Osteocyte (in vitro differentiated cells): ENCODE data around the gene MYL5. TPM values are rescaled to one million over a fixed set of nuclear protein-coding genes. Genes with fewer than 3 reads are reported as not detected.

Experiments used
- DNase-seq: peaks from one replicate; pipeline ENCODE4 v3.0.0; 2021; ENCODE audit warnings: mixed read lengths; ENCODE audit not compliant: unreplicated experiment; ENCODE audit errors: extremely low spot score
- H3K27ac Mint-ChIP-seq: one replicate; pipeline ENCODE4 v1.8.0; 2021; ENCODE audit warnings: mild to moderate bottlenecking, mixed read lengths; ENCODE audit not compliant: unreplicated experiment
- H3K27me3 Mint-ChIP-seq: one replicate; pipeline ENCODE4 v1.8.0; 2021; ENCODE audit warnings: mixed read lengths; ENCODE audit not compliant: unreplicated experiment
- H3K36me3 Mint-ChIP-seq: one replicate; pipeline ENCODE4 v1.8.0; 2021; ENCODE audit warnings: mixed read lengths; ENCODE audit not compliant: unreplicated experiment
- H3K4me1 Mint-ChIP-seq: one replicate; pipeline ENCODE4 v1.8.0; 2021; ENCODE audit warnings: mixed read lengths; ENCODE audit not compliant: unreplicated experiment
- H3K4me3 Mint-ChIP-seq: one replicate; pipeline ENCODE4 v1.8.0; 2021; ENCODE audit warnings: mild to moderate bottlenecking, moderate library complexity, mixed read lengths; ENCODE audit not compliant: unreplicated experiment
- H3K9me3 Mint-ChIP-seq: one replicate; pipeline ENCODE4 v1.8.0; 2021; ENCODE audit warnings: mixed read lengths; ENCODE audit not compliant: unreplicated experiment
- total RNA-seq: library from RNA; stranded (reverse); gene quantifications from 2 replicates; pipeline ENCODE4 v1.2.1, GENCODE V29; 2021
- TF ChIP-seq, protein P1 (sequence below): fragments of 200-600 bp; sonication (generic); IDR thresholded peaks from 2 replicates; pipeline ENCODE4 v1.5.0; 2021; ENCODE audit warnings: antibody characterized with exemption, mild to moderate bottlenecking, moderate library complexity

Gene MYL5
- total RNA-seq, 1 donor from 2014 or later, result 32.2 TPM

DNA sequence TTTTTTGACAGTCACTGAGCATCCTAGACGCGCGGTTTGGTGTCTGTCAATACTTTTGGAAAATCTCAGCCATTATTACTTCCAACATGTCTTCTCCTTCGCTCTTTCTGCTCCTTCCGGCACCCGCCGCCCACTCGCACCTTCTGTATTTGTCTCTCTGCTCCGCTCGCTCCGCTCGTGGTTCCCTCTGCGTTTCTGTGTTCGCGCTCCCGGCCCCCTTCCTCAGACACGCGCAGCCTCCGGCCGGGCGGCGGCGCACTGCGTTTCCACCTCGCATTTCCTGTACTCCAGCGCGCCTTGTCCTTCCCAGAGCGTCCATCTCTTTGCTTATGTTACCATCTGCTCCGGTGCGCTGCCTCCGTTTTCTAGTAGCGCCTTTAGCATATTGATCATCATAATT is 27.9 kb upstream of the MYL5 start:
- H3K27me3 Mint-ChIP-seq, result no peaks in the 10 kb centered on the region
- no peak overlapping the region for H3K4me3 Mint-ChIP-seq
- H3K36me3 Mint-ChIP-seq, result no peaks in the 10 kb centered on the region
- peaks cover 9% of the 10 kb centered on the region for H3K9me3 Mint-ChIP-seq
- no peak overlapping the region for H3K27ac Mint-ChIP-seq
- TF ChIP-seq, protein P1, sequence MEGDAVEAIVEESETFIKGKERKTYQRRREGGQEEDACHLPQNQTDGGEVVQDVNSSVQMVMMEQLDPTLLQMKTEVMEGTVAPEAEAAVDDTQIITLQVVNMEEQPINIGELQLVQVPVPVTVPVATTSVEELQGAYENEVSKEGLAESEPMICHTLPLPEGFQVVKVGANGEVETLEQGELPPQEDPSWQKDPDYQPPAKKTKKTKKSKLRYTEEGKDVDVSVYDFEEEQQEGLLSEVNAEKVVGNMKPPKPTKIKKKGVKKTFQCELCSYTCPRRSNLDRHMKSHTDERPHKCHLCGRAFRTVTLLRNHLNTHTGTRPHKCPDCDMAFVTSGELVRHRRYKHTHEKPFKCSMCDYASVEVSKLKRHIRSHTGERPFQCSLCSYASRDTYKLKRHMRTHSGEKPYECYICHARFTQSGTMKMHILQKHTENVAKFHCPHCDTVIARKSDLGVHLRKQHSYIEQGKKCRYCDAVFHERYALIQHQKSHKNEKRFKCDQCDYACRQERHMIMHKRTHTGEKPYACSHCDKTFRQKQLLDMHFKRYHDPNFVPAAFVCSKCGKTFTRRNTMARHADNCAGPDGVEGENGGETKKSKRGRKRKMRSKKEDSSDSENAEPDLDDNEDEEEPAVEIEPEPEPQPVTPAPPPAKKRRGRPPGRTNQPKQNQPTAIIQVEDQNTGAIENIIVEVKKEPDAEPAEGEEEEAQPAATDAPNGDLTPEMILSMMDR, result no peak
- no peak for DNase-seq
- no peaks in the 10 kb centered on the region for H3K4me1 Mint-ChIP-seq

DNA sequence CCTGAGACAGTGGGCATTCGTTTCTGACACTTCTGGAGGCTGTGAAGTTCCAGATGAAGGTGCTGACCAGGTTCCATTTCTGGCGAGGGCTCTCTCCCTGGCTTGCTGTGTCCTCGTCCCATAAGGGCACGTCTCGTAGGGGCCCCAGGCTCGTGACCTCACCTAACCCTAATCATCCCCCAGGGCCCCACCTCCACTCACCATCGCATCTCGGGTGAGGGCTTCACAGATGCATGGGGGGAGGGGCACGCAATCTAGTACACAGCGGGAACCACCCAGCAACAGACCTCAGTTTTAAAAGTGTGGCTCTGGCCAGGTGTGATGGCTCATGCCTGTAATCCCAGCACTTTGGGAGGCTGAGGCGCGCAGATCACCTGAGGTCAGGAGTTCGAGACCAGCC is 26.9 kb upstream of the MYL5 start:
- no peak for DNase-seq
- TF ChIP-seq, protein P1, result no peak
- H3K27me3 Mint-ChIP-seq, result no peaks in the 10 kb centered on the region
- H3K4me1 Mint-ChIP-seq, result no peaks in the 10 kb centered on the region
- no peak overlapping the region for H3K27ac Mint-ChIP-seq
- H3K9me3 Mint-ChIP-seq, result peaks cover 9% of the 10 kb centered on the region
- H3K36me3 Mint-ChIP-seq, result no peaks in the 10 kb centered on the region
- H3K4me3 Mint-ChIP-seq, result no peak overlapping the region

DNA sequence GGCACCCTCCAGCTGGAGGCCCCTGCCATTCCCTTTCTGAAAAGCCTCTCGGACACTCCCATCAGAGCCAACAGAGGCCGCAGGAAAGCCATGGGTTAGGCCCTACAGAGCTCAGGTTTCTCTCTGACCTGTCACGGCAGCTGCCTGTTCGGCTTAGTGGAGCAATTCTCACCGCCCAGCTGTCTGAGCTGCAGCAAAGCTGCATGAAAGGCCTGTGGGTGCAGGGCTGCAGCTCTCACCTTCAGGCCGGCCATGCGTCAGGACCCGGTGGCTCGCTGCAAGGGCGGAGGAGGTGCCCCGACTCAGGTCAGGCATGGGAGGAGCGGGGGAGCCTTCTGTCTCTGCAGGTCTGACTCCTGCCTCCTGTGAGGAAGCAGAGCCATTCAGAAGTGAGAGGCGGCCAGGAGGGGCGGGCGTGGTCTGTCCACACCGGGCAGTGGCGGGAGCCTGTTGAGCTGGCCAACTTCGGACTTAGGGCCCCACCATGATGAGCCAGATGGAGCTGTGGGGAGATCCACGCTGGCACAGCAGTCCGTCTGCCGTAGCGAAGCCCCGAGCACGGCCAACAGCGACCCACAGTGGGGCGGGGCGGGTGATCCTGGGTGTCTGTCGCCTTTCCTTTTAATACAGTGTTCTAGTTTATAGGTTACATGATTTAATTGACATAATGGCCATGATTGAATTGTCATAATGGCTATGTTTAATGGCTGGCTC is 25.6 kb upstream of the MYL5 start:
- Mint-ChIP-seq H3K27ac (no peak overlapping the region), H3K9me3 (peaks cover 4% of the 10 kb centered on the region), H3K27me3 (no peaks in the 10 kb centered on the region), H3K4me3 (no peak overlapping the region), H3K36me3 (no peaks in the 10 kb centered on the region), H3K4me1 (no peaks in the 10 kb centered on the region)
- no peak for DNase-seq
- TF ChIP-seq, protein P1, result no peak

DNA sequence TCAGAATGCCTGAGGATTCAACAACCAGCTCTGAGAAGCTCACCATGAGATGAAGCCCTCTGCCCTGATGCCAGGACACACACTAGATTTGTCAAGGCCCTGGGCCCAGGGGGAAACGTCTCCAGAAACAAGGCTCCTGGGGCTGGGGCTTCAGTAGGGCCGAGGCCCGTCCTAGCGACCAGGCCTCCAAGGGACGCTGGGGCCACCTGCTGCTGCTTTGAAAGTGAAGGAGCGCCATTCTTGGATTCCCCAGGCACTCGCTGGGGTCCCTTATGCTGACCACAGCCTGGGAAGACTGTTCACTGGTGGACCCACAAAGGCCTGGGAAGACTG is 25.1 kb upstream of the MYL5 start:
- H3K4me3 Mint-ChIP-seq, result no peak overlapping the region
- H3K27ac Mint-ChIP-seq, result no peak overlapping the region
- no peak for DNase-seq
- peaks cover 4% of the 10 kb centered on the region for H3K9me3 Mint-ChIP-seq
- no peaks in the 10 kb centered on the region for H3K36me3 Mint-ChIP-seq
- no peaks in the 10 kb centered on the region for H3K4me1 Mint-ChIP-seq
- H3K27me3 Mint-ChIP-seq, result no peaks in the 10 kb centered on the region
- TF ChIP-seq, protein P1, result no peak

DNA sequence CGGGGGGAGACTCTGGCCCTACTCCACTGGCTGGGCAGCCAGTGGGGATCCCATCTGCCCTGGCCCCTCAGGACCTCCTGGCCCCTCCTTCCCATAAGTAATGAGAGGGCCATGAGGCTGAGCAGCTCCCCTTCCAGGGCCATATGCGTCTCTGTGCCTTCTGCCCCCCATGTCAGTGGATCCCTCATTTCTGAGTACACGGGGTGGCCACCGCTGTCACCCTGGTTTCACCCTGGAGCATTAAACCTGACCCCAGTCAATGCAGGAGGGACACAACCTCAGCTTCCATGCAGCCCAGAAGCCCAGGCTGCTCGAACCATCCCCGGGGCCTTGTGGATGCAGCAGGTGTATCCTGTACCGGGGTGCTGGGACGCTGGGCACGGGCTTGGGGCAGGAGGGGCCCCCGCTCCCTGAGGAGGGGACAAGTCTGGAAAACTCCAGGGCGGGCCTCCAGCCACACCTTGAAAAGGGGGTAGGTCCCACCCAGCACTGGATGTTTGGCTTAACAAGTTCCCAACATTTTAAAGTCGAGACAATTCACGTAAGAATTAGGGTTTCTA is 24.5 kb upstream of the MYL5 start:
- Mint-ChIP-seq H3K4me3 (no peak overlapping the region), H3K9me3 (peaks cover 2% of the 10 kb centered on the region), H3K27ac (no peak overlapping the region), H3K4me1 (no peaks in the 10 kb centered on the region), H3K36me3 (no peaks in the 10 kb centered on the region), H3K27me3 (no peaks in the 10 kb centered on the region)
- TF ChIP-seq, protein P1, result no peak
- no peak for DNase-seq
